Measurements from ENCODE around the gene LYPD4. TPM values are rescaled to one million over a fixed set of nuclear protein-coding genes. Genes with fewer than 3 reads are reported as not detected.
"Not testable (repeated sequence)": the region's sequence is repeated elsewhere in the genome, so short reads cannot be mapped to it uniquely, and the experiment has no call there.

Gene LYPD4
- total RNA-seq, 1 experiment from 2014 or later = not detected

- DNase-seq (ENCODE audit: low read depth) = no peak
These were observed 43.5 kb downstream of the LYPD4 start for GRCh38 chr19:41801031-41801430.

GRCh38 chr19:41799444-41800000, 45.0 kb downstream of the LYPD4 start:
- DNase-seq (ENCODE audit: low read depth) = no peak

- no peak for DNase-seq (ENCODE audit: low read depth)
These were observed 47.6 kb downstream of the LYPD4 start for GRCh38 chr19:41796901-41797300.

GRCh38 chr19:41796362-41796761, 48.1 kb downstream of the LYPD4 start, which contains the start of gene CEACAM3:
CEACAM3 (plus strand) TSS chr19:41796587; CDS start chr19:41796678, 91 bp downstream.
- no peak for DNase-seq (ENCODE audit: low read depth)

DNA sequence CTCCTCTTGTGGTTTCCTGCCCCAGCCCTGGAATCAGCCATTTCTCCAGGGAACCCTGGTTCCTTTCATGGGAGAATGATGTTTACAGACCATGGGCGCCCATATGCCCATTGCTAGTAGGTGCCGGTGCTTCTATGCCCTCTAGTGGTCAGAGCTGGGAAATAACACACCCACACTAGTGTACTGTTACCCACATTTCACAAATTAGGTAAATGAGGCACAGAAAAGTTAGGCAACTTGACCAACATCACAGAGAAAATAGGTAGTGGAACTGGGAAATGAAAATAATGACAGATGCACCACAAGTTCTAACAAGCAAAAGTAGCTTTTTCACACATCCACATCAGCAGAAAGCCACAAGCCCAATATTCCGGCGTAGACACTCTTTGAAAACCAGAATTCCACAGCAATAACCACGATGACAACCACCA, 49.4 kb downstream of the LYPD4 start:
- DNase-seq (ENCODE audit: low read depth) = peak; percentile 60

GRCh38 chr19:41793414-41793727, 51.1 kb downstream of the LYPD4 start:
- DNase-seq (ENCODE audit: low read depth) = no peak

- DNase-seq (ENCODE audit: low read depth) = peak; percentile 85
These were observed 51.7 kb downstream of the LYPD4 start for GRCh38 chr19:41792513-41793413.

DNA sequence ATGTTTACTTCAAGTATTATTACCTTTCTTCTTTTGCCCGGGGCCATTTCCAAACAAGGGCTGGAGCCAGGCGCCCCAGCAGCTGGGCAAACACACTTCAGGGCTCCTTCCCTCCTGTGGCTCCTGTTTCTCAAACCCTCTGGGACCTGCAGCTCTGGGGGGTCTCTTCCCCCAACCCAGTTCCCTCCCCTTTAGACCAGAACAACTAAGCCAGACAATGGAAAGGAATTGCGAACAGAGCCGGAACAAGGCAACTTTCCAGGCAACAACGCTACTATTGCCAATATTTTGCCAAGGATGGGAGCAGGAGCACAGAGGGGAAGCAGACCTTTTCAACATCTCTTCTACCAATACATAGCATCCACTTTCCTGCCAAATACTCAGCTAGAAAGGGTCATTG, 55.4 kb downstream of the LYPD4 start:
- not testable (repeated sequence) for DNase-seq (ENCODE audit: low read depth)

DNA sequence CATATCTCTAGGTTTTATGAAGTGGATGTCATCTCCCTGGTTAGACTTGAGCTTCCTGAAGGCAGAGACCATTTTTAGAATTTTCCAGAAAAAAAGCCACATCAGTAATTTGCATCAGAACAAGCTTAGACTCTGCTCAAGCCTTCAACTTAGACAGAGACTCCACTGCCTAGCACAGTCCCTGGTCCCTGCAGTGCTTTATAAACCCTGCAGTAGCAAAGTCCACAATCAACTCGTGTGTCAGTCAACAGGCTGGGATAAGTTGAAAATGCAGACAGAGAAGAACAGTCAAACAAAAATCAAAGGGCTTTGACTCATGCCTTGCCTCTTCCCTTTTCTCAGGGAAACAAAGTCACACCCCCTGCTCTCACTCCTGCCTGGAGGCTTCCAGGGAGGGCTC, 56.0 kb downstream of the LYPD4 start:
- not testable (repeated sequence) for DNase-seq (ENCODE audit: low read depth)

Other genes with a start within 250 kb of the LYPD4 start
- not detected in 2 replicates for gene CEACAM4, start 217.6 kb downstream of the LYPD4 start, total RNA-seq (2014; rRNA removed; shearing (Covaris generic))
- not detected in 2 replicates for gene CEACAM7, start 156.4 kb downstream of the LYPD4 start, total RNA-seq (2014; rRNA removed; shearing (Covaris generic))
- not detected in 2 replicates for gene CEACAM5, start 136.1 kb downstream of the LYPD4 start, total RNA-seq (2014; rRNA removed; shearing (Covaris generic))
- not detected in 2 replicates for gene CEACAM6, start 89.2 kb downstream of the LYPD4 start, total RNA-seq (2014; rRNA removed; shearing (Covaris generic))
- gene CEACAM3, start 48.1 kb downstream of the LYPD4 start, total RNA-seq (2014; rRNA removed; shearing (Covaris generic)) = not detected in 2 replicates
- gene DMRTC2, start 359 bp upstream of the LYPD4 start, total RNA-seq (2014; rRNA removed; shearing (Covaris generic)) = not detected in 2 replicates
- 2,465 and 2,894 TPM in 2 replicates for gene RPS19, start 15.6 kb upstream of the LYPD4 start, total RNA-seq (2014; rRNA removed; shearing (Covaris generic))
- not detected in 2 replicates for gene CD79A, start 32.6 kb upstream of the LYPD4 start, total RNA-seq (2014; rRNA removed; shearing (Covaris generic))
- gene ARHGEF1, start 38.5 kb upstream of the LYPD4 start, total RNA-seq (2014; rRNA removed; shearing (Covaris generic)) = 73.9 and 76.2 TPM in 2 replicates
- not detected in 2 replicates for gene ERFL, start 83.8 kb upstream of the LYPD4 start, total RNA-seq (2014; rRNA removed; shearing (Covaris generic))
- gene RABAC1, start 114.6 kb upstream of the LYPD4 start, total RNA-seq (2014; rRNA removed; shearing (Covaris generic)) = 108 and 126 TPM in 2 replicates
- gene ATP1A3, start 149.5 kb upstream of the LYPD4 start, total RNA-seq (2014; rRNA removed; shearing (Covaris generic)) = 0.97 and 1.6 TPM in 2 replicates
- gene GRIK5, start 225.5 kb upstream of the LYPD4 start, total RNA-seq (2014; rRNA removed; shearing (Covaris generic)) = 0.42 and 0.57 TPM in 2 replicates
- gene ZNF574, start 231.5 kb upstream of the LYPD4 start, total RNA-seq (2014; rRNA removed; shearing (Covaris generic)) = 18.5 and 19.3 TPM in 2 replicates